ENCODE data around the gene PLEKHM1. TPM values are rescaled to one million over a fixed set of nuclear protein-coding genes. Genes with fewer than 3 reads are reported as not detected.

The PLEKHM1 gene
- total RNA-seq, 3 donors from 2014 or later (not counting 1 experiment from before 2014, with no cell fraction given): 140 to 160 (median 158) TPM

- no peak overlapping the region for H3K27ac Mint-ChIP-seq
Measured at GRCh38 chr17:45438931-45439610, 51.5 kb downstream of the PLEKHM1 start.

GRCh38 chr17:45437465-45438283, 52.8 kb downstream of the PLEKHM1 start:
- no peaks in the 10 kb centered on the region for H3K9me3 ChIP-seq (ENCODE audit: control insufficient read depth, insufficient read depth, low read length)
- DNase-seq: no peak
- no peaks in the 10 kb centered on the region for H3K36me3 Mint-ChIP-seq
- 85% methylated on average over 27 of the region's 30 CpGs for WGBS (ENCODE audit: insufficient coverage)
- H3K4me3 Mint-ChIP-seq: no peak overlapping the region
- ATAC-seq: no peak
- H3K27me3 ChIP-seq (ENCODE audit: control insufficient read depth, insufficient read depth, low read length): no peaks in the 10 kb centered on the region
- H3K27ac ChIP-seq (ENCODE audit: low read length): no peak overlapping the region
- no peaks in the 10 kb centered on the region for H3K27me3 Mint-ChIP-seq (ENCODE audit: low read depth in 2 of 2)
- H3K4me3 ChIP-seq (ENCODE audit: low read length): no peak overlapping the region
- TF ChIP-seq, protein P1, sequence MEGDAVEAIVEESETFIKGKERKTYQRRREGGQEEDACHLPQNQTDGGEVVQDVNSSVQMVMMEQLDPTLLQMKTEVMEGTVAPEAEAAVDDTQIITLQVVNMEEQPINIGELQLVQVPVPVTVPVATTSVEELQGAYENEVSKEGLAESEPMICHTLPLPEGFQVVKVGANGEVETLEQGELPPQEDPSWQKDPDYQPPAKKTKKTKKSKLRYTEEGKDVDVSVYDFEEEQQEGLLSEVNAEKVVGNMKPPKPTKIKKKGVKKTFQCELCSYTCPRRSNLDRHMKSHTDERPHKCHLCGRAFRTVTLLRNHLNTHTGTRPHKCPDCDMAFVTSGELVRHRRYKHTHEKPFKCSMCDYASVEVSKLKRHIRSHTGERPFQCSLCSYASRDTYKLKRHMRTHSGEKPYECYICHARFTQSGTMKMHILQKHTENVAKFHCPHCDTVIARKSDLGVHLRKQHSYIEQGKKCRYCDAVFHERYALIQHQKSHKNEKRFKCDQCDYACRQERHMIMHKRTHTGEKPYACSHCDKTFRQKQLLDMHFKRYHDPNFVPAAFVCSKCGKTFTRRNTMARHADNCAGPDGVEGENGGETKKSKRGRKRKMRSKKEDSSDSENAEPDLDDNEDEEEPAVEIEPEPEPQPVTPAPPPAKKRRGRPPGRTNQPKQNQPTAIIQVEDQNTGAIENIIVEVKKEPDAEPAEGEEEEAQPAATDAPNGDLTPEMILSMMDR (IDR thresholded peaks at IDR 0.05): no peak
- H3K4me1 ChIP-seq (ENCODE audit: control insufficient read depth, insufficient read depth, low read length): peaks cover 7% of the 10 kb centered on the region
- no peak overlapping the region for H3K27ac Mint-ChIP-seq
- H3K4me1 Mint-ChIP-seq: peaks cover 0 to 6% of the 10 kb centered on the region in 2 donors
- intact Hi-C loops (cut with micrococcal nuclease): no loop called here
- H3K9me3 Mint-ChIP-seq: no peaks in the 10 kb centered on the region
- peaks cover 27% of the 10 kb centered on the region for H3K36me3 ChIP-seq (ENCODE audit: control insufficient read depth, insufficient read depth, low read length)

More at GRCh38 chr17:45438931-45439610, 51.5 kb downstream of the PLEKHM1 start:
- no peaks in the 10 kb centered on the region for H3K27me3 Mint-ChIP-seq (ENCODE audit: low read depth in 2 of 2)
- H3K9me3 Mint-ChIP-seq: no peaks in the 10 kb centered on the region
- Histone ChIP-seq H3K27me3 (ENCODE audit: control insufficient read depth, insufficient read depth, low read length) (no peaks in the 10 kb centered on the region), H3K9me3 (ENCODE audit: control insufficient read depth, insufficient read depth, low read length) (no peaks in the 10 kb centered on the region), H3K27ac (ENCODE audit: low read length) (no peak overlapping the region), H3K4me1 (ENCODE audit: control insufficient read depth, insufficient read depth, low read length) (no peaks in the 10 kb centered on the region), H3K4me3 (ENCODE audit: low read length) (no peak overlapping the region), H3K36me3 (ENCODE audit: control insufficient read depth, insufficient read depth, low read length) (peaks cover 27% of the 10 kb centered on the region)
- DNase-seq: no peak
- 89% methylated on average over 11 of the region's 11 CpGs for WGBS (ENCODE audit: insufficient coverage)
- no peak for ATAC-seq
- intact Hi-C loops (cut with micrococcal nuclease): no loop called here
- H3K4me3 Mint-ChIP-seq: no peak overlapping the region
- no peaks in the 10 kb centered on the region for H3K4me1 Mint-ChIP-seq
- no peaks in the 10 kb centered on the region for H3K36me3 Mint-ChIP-seq
- TF ChIP-seq, protein P1 (IDR thresholded peaks at IDR 0.05): no peak

- no peak for DNase-seq
- no peaks in the 10 kb centered on the region for H3K9me3 Mint-ChIP-seq
- H3K4me1 Mint-ChIP-seq: peaks cover 0 to 6% of the 10 kb centered on the region in 2 donors
- H3K9me3 ChIP-seq (ENCODE audit: control insufficient read depth, insufficient read depth, low read length): no peaks in the 10 kb centered on the region
- no peaks in the 10 kb centered on the region for H3K27me3 Mint-ChIP-seq (ENCODE audit: low read depth in 2 of 2)
- no peak overlapping the region for H3K4me3 ChIP-seq (ENCODE audit: low read length)
- no peak for ATAC-seq
- WGBS (ENCODE audit: insufficient coverage): 98% methylated on average over 21 of the region's 23 CpGs
- H3K27ac ChIP-seq (ENCODE audit: low read length): no peak overlapping the region
- peaks cover 27% of the 10 kb centered on the region for H3K36me3 ChIP-seq (ENCODE audit: control insufficient read depth, insufficient read depth, low read length)
- no peak overlapping the region for H3K4me3 Mint-ChIP-seq
- no peak overlapping the region for H3K27ac Mint-ChIP-seq
- TF ChIP-seq, protein P1 (IDR thresholded peaks at IDR 0.05): no peak
- intact Hi-C loops (cut with micrococcal nuclease): no loop called here
- no peaks in the 10 kb centered on the region for H3K27me3 ChIP-seq (ENCODE audit: control insufficient read depth, insufficient read depth, low read length)
- H3K36me3 Mint-ChIP-seq: no peaks in the 10 kb centered on the region
- H3K4me1 ChIP-seq (ENCODE audit: control insufficient read depth, insufficient read depth, low read length): peaks cover 14% of the 10 kb centered on the region
Measured at GRCh38 chr17:45436625-45437464, 53.7 kb downstream of the PLEKHM1 start.

All from natural killer cell (primary cell).